HG03442 (cell line): ENCODE results near the gene NSUN4.

Experiments
- ATAC-seq: cut with Tn5 transposase; IDR thresholded peaks from one replicate; pipeline ENCODE4 v1.9.1; 2021; ENCODE audit warnings: mild to moderate bottlenecking, moderate library complexity; ENCODE audit not compliant: unreplicated experiment

NSUN4 gene

GRCh38 chr1:46404482-46405196 is 64.0 kb downstream of the NSUN4 start:
- ATAC-seq, result no peak

GRCh38 chr1:46405197-46405555 is 64.6 kb downstream of the NSUN4 start:
- no peak for ATAC-seq

- ATAC-seq, result no peak
These were observed 65.1 kb downstream of the NSUN4 start for GRCh38 chr1:46405724-46406123.

DNA sequence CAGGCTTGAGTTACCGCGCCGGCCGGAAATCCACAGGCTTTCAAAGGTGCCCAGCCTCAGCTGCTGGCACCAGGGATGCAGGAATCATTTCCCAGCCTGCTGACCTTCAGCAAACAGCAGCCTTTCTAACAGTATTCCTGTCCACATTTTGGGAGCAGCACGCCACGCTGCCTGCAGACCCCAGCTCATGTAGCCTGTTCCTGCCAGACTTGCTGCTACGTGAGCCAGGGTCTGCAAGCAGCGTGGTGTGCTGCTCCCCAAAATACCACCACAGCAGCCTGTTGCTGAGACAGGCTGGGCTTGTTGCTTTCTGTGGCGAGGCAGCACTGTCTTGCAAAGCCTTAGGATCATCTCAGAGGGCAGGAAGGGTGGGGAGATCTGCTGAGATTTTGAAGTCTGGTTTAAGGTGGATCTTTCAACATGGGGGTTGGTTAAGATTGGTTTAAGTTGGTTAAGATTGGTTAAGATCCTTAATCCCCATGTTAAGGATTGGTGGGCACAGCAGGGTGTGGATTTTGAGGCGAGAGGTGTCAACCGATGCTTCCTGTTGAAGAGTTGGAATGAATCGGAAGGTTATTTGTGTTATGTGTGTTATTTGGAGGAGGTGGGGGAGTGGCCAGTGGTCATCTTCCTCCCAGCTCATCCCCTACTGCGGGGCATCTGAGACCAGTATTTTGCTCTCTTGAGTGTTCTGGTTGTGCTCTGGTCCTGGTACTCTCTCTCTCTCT is 66.4 kb downstream of the NSUN4 start:
- no peak for ATAC-seq

GRCh38 chr1:46407636-46408035 is 67.0 kb downstream of the NSUN4 start:
- ATAC-seq, result no peak

GRCh38 chr1:46408356-46409062 is 67.9 kb downstream of the NSUN4 start:
- no peak for ATAC-seq

GRCh38 chr1:46409063-46409372 is 68.4 kb downstream of the NSUN4 start:
- no peak for ATAC-seq

DNA sequence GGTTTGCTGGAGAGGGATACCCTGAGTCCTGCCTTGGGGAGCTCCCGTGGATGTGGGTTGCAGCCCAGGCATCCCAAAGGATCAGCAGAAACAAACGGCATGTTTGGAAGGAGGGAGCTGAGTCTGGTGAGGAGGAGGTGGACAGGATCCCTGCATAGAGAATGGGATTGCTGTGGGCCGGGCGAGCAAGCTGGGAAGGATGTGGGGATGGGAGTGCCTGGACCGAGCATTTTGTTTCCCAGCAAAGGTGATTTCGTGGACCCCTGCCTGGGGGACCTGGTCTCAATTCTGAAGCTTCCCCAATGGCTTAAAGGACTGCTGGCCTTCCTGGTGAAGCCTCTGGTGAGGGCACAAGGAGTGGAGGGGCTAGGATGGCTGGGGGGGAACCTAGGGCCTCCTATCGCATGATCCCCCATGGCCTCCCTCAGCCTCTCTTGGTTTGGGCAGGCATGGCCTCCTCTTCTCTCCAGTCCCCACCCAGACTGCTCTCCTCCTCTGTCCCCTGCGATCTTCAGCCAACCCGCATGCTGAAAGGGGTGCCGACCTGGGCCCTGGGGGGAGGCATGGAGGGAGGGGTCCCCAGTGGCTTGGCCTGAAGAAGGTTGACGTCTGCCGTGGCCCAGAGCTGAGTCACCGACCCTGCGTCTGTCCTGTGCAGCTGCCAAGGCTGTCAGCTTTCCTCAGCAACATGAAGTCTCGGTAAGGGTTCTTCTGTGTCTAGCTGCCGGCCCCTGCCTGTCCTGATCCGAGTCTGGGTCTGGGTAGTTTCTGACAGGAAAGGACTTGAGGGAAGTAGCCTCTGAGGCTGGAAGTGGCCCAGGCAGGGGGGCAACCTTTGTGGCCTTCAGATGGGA is 69.8 kb downstream of the NSUN4 start:
- ATAC-seq, result no peak

GRCh38 chr1:46411010-46411405 is 70.4 kb downstream of the NSUN4 start:
- ATAC-seq, result no peak
